ENCODE results near the gene KLF5.

DNA sequence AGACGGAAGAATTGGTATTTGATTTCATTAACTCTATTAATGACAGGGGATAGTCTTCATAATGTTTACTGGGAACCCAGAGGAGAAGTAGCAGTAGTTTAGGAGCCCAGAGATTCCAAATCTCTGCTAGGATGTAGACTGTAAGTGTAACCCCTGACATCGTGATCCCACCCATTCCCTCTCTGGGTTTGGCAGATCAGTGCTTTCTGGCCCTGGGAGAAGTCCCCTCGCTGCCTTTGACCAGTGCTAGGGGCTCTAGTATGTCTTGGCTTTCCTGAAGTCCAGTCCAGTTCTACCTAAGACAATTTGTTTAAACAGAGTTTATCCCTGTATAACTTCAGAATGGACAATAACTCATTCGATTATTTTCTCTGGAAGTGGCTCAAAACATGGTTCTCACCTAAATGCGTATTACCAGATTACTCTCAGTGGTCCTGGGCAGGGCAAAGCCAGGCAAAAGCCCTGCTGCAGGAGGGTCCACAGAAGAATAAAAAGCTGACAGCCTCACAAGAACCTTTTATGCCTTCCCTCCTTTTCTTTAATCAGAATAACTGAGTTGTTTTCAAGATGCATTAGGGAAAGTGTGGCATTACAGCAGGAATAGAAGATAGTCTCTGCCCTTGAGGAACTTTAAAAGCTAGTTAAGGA lies 11.8 kb downstream of the KLF5 start:
- TF ChIP-seq EZH2 (IDR thresholded peaks at IDR 0.05; ENCODE audit: insufficient read depth, poor library complexity, severe bottlenecking) = no peak
- no peak for TF ChIP-seq EZH2phosphoT487 (IDR thresholded peaks at IDR 0.05; ENCODE audit: insufficient read depth, low read depth)

Data from GM23248 (cell line).